HG02840 (cell line): ENCODE data around the gene TMEFF2.

ENCODE experiments used
- ATAC-seq: cut with Tn5 transposase; IDR thresholded peaks from one replicate; pipeline ENCODE4 v1.9.1; 2021; ENCODE audit warnings: mild to moderate bottlenecking, moderate library complexity, moderate number of reproducible peaks; ENCODE audit not compliant: unreplicated experiment, low FRiP score

TMEFF2 gene

GRCh38 chr2:192026059-192026824, 168.5 kb downstream of the TMEFF2 start:
- no peak for ATAC-seq

GRCh38 chr2:192025637-192026036, 169.1 kb downstream of the TMEFF2 start:
- ATAC-seq: no peak

- no peak for ATAC-seq
These were observed 171.7 kb downstream of the TMEFF2 start for GRCh38 chr2:192023006-192023405.

- no peak for ATAC-seq
These were observed 176.9 kb downstream of the TMEFF2 start for GRCh38 chr2:192017844-192018243.

GRCh38 chr2:192016265-192016664, 178.5 kb downstream of the TMEFF2 start:
- no peak for ATAC-seq

GRCh38 chr2:192013211-192013610, 181.5 kb downstream of the TMEFF2 start:
- no peak for ATAC-seq

- ATAC-seq: no peak
These were observed 183.5 kb downstream of the TMEFF2 start for GRCh38 chr2:192011196-192011595.

GRCh38 chr2:192010073-192010472, 184.7 kb downstream of the TMEFF2 start:
- ATAC-seq: no peak

GRCh38 chr2:192007581-192008228, 187.0 kb downstream of the TMEFF2 start:
- ATAC-seq: no peak

- no peak for ATAC-seq
These were observed 189.5 kb downstream of the TMEFF2 start for GRCh38 chr2:192005211-192005610.

GRCh38 chr2:192004188-192004963, 190.4 kb downstream of the TMEFF2 start:
- peak; percentile 72 for ATAC-seq

GRCh38 chr2:192002418-192002817, 192.3 kb downstream of the TMEFF2 start:
- ATAC-seq: no peak

- ATAC-seq: no peak
These were observed 194.3 kb downstream of the TMEFF2 start for GRCh38 chr2:192000196-192000980.

GRCh38 chr2:191999101-191999841, 195.5 kb downstream of the TMEFF2 start:
- no peak for ATAC-seq

GRCh38 chr2:191995285-191995684, 199.4 kb downstream of the TMEFF2 start:
- ATAC-seq: no peak

GRCh38 chr2:191994749-191995148, 200.0 kb downstream of the TMEFF2 start:
- no peak for ATAC-seq

- ATAC-seq: no peak
These were observed 203.3 kb downstream of the TMEFF2 start for GRCh38 chr2:191991442-191991841.

GRCh38 chr2:191985740-191986139, 209.0 kb downstream of the TMEFF2 start:
- no peak for ATAC-seq

GRCh38 chr2:191983591-191983990, 211.1 kb downstream of the TMEFF2 start:
- ATAC-seq: no peak

- no peak for ATAC-seq
These were observed 211.5 kb downstream of the TMEFF2 start for GRCh38 chr2:191983186-191983585.
